ENCODE results near the gene SGPL1.

GRCh38 chr10:70885481-70885880 lies 69.7 kb downstream of the SGPL1 start:
- TF ChIP-seq POLR2AphosphoS5 (IDR thresholded peaks at IDR 0.05; ENCODE audit: insufficient read depth in 1 of 2, low read depth in 1 of 2) (no peak), CTCF (IDR thresholded peaks at IDR 0.05) (no peak), POLR2A (IDR thresholded peaks at IDR 0.05) (no peak)

All from vagina (tissue), 2 donors.